HepG2 (cell line): ENCODE results near the gene LDB2. TPM values are rescaled to one million over a fixed set of nuclear protein-coding genes. Genes with fewer than 3 reads are reported as not detected.

Source experiments
- FLYWCH1 ChIP-seq: sonication (generic); formaldehyde crosslinking; IDR thresholded peaks from 2 replicates; pipeline ENCODE4 v1.8.1; 2023; ENCODE audit warnings: mild to moderate bottlenecking, missing genetic modification reagents
- FOXC1 ChIP-seq: sonication (generic); formaldehyde crosslinking; IDR thresholded peaks from 2 replicates; pipeline ENCODE4 v1.8.0; 2022; ENCODE audit warnings: mild to moderate bottlenecking, missing genetic modification reagents, borderline replicate concordance
- HNRNPLL ChIP-seq: fragments of 200-400 bp; formaldehyde crosslinking; IDR thresholded peaks from 2 replicates; pipeline ENCODE4 v1.6.1; 2017; ENCODE audit warnings: mild to moderate bottlenecking, low read depth, low read length; ENCODE audit not compliant: poor library complexity, severe bottlenecking
- KLF12 ChIP-seq: sonication (generic); formaldehyde crosslinking; IDR thresholded peaks from 2 replicates; pipeline ENCODE4 v1.4.0; 2020; ENCODE audit warnings: missing genetic modification reagents, borderline replicate concordance
- MAFK ChIP-seq, 2 experiments: IDR thresholded peaks in 1 of 2; conservative IDR thresholded peaks in 1 of 2; 2 replicates each; pipeline ENCODE4 v1.6.1; 2011; ENCODE audit warnings: improper control_type of control experiment in 2 of 2, low read length in 2 of 2
- NFE2L2 ChIP-seq: fragments of 150-350 bp; IDR thresholded peaks from 2 replicates; pipeline ENCODE4 v1.6.1; 2014; ENCODE audit warnings: low read length
- ONECUT2 ChIP-seq: sonication (generic); formaldehyde crosslinking; IDR thresholded peaks from 2 replicates; pipeline ENCODE4 v1.4.0; 2020; ENCODE audit warnings: missing genetic modification reagents
- ZBTB1 ChIP-seq: sonication (generic); formaldehyde crosslinking; IDR thresholded peaks from 2 replicates; pipeline ENCODE4 v1.4.0; 2020; ENCODE audit warnings: missing genetic modification reagents, borderline replicate concordance
- ZNF460 ChIP-seq: sonication (generic); formaldehyde crosslinking; IDR thresholded peaks from 2 replicates; pipeline ENCODE4 v1.5.1; 2020; ENCODE audit warnings: missing genetic modification reagents, mild to moderate bottlenecking, borderline replicate concordance
- ZNF589 ChIP-seq: sonication (generic); formaldehyde crosslinking; conservative IDR thresholded peaks from 2 replicates; pipeline ENCODE4 v1.8.0; 2022; ENCODE audit warnings: mild to moderate bottlenecking, moderate library complexity, missing genetic modification reagents
- ZNF629 ChIP-seq: sonication (generic); formaldehyde crosslinking; conservative IDR thresholded peaks from 2 replicates; pipeline ENCODE4 v1.5.0; 2020; ENCODE audit warnings: missing genetic modification reagents
- ZNF674 ChIP-seq: sonication (generic); formaldehyde crosslinking; IDR thresholded peaks from 2 replicates; pipeline ENCODE4 v1.5.0; 2020; ENCODE audit warnings: low read depth, mild to moderate bottlenecking, missing genetic modification reagents
- ZNF75D ChIP-seq: sonication (generic); formaldehyde crosslinking; IDR thresholded peaks from 2 replicates; pipeline ENCODE4 v1.8.1; 2023; ENCODE audit warnings: missing genetic modification reagents, mild to moderate bottlenecking, borderline replicate concordance
- polyA plus RNA-seq, 8 experiments: library from polyadenylated mRNA; depleted of rRNA in 3 of 8; stranded (reverse) in 7 of 8; unstranded in 1 of 8; fragments of >200 nt; fragmentation: Illumina TruSeq in 4 of 8; extraction: Trizol in 4 of 8; gene quantifications; 2 replicates each; pipeline versions ENCODE4 v1.2.1 to v1.2.3, GENCODE V29; 2011 to 2016; ENCODE audit warnings: low read depth in 4 of 8, missing spikeins in 1 of 8, mixed read lengths in 1 of 8; ENCODE audit not compliant: insufficient read depth in 1 of 8
- total RNA-seq, 5 experiments: library from RNA; depleted of rRNA; stranded (reverse); fragments of >200 nt; fragmentation: Illumina TruSeq; extraction: Trizol; gene quantifications; 2 replicates each; pipeline ENCODE4 v1.2.3, GENCODE V29; 2016; ENCODE audit warnings: low read depth in 1 of 5
- TF ChIP-seq, protein P1 (sequence below): sonication (generic); formaldehyde crosslinking; IDR thresholded peaks from 2 replicates; pipeline ENCODE4 v1.5.1; 2020; ENCODE audit warnings: mild to moderate bottlenecking, missing genetic modification reagents
- TF ChIP-seq, protein P2 (sequence below): sonication (generic); formaldehyde crosslinking; IDR thresholded peaks from 2 replicates; pipeline ENCODE4 v1.8.0; 2022; ENCODE audit warnings: missing genetic modification reagents, low read depth, mild to moderate bottlenecking, borderline replicate concordance
- TF ChIP-seq, protein P3 (sequence below): IDR thresholded peaks from 2 replicates; pipeline ENCODE4 v1.6.1; 2016; ENCODE audit warnings: missing compliant biosample characterization, missing genetic modification reagents, borderline replicate concordance

Gene LDB2
- total and polyA plus RNA-seq, 2 of the 13 experiments (the other 11 are each of a cell fraction or from before 2014, with no cell fraction given), result not detected

DNA sequence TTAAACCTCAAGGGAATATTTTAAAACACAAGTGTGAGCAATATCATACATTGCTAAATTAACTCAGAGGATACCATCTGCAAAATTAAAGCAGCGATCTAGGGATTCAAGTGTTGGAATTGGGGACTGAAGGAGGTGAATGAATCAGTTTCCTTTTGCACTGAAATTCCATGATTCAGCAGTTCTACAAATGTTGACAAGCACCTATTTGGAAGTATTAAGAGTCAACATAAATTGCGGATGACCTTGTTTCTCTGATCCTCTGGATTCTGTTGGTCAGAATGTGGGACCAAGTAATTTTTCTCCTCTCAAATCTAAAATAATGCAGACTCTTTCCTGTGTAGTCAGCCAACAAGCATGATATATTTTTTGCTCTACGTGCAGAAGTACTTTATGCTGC lies 78.8 kb downstream of the LDB2 start (continued):
- TF ChIP-seq, protein P1, sequence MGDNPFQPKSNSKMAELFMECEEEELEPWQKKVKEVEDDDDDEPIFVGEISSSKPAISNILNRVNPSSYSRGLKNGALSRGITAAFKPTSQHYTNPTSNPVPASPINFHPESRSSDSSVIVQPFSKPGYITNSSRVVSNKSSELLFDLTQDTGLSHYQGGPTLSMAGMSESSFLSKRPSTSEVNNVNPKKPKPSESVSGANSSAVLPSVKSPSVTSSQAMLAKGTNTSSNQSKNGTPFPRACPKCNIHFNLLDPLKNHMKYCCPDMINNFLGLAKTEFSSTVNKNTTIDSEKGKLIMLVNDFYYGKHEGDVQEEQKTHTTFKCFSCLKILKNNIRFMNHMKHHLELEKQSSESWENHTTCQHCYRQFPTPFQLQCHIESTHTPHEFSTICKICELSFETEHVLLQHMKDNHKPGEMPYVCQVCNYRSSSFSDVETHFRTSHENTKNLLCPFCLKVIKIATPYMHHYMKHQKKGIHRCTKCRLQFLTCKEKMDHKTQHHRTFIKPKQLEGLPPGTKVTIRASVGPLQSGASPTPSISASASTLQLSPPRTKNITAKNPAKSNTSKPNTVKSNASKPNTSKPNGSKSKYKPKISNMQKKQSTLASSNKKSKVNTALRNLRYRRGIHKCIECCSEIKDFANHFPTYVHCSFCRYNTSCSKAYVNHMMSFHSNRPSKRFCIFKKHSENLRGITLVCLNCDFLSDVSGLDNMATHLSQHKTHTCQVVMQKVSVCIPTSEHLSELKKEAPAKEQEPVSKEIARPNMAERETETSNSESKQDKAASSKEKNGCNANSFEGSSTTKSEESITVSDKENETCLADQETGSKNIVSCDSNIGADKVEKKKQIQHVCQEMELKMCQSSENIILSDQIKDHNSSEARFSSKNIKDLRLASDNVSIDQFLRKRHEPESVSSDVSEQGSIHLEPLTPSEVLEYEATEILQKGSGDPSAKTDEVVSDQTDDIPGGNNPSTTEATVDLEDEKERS (CRISPR knock-in tag), result no peak
- no peak for TF ChIP-seq ONECUT2 (CRISPR knock-in tag)
- no peak for TF ChIP-seq ZNF589 (CRISPR knock-in tag)
- TF ChIP-seq ZBTB1 (CRISPR knock-in tag), result no peak
- peak; percentile 95 to 96 for TF ChIP-seq MAFK (conservative IDR thresholded peaks at IDR 0.05 in 1 of 2, IDR thresholded peaks at IDR 0.05 in 1 of 2; ENCODE audit: low read length in 2 of 2)
- TF ChIP-seq ZNF460 (CRISPR knock-in tag), result no peak
- no peak for TF ChIP-seq HNRNPLL
- TF ChIP-seq, protein P2, sequence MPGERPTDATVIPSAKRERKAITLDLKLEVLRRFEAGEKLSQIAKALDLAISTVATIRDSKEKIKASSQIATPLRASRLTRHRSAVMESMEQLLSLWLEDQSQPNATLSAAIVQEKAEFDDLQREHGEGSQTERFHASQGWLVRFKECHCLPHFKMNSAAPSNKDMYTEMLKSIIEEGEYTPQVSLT (CRISPR knock-in tag), result no peak
- TF ChIP-seq, protein P3, sequence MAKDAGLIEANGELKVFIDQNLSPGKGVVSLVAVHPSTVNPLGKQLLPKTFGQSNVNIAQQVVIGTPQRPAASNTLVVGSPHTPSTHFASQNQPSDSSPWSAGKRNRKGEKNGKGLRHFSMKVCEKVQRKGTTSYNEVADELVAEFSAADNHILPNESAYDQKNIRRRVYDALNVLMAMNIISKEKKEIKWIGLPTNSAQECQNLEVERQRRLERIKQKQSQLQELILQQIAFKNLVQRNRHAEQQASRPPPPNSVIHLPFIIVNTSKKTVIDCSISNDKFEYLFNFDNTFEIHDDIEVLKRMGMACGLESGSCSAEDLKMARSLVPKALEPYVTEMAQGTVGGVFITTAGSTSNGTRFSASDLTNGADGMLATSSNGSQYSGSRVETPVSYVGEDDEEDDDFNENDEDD, result no peak
- TF ChIP-seq ZNF629 (CRISPR knock-in tag), result no peak
- TF ChIP-seq ZNF674, result no peak
- peak; percentile 44; the same call in 1 of the 2 replicates for TF ChIP-seq NFE2L2
- no peak for TF ChIP-seq FOXC1 (CRISPR knock-in tag)
- TF ChIP-seq FLYWCH1 (CRISPR knock-in tag), result no peak
- no peak for TF ChIP-seq KLF12 (CRISPR knock-in tag)
- TF ChIP-seq ZNF75D (CRISPR knock-in tag), result no peak
